GM18867 (cell line): ENCODE results near the gene MVB12A.

Experiments used
- ATAC-seq: cut with Tn5 transposase; IDR thresholded peaks from one replicate; pipeline ENCODE4 v1.9.1; 2021; ENCODE audit warnings: mild to moderate bottlenecking, moderate library complexity; ENCODE audit not compliant: unreplicated experiment

MVB12A gene

DNA sequence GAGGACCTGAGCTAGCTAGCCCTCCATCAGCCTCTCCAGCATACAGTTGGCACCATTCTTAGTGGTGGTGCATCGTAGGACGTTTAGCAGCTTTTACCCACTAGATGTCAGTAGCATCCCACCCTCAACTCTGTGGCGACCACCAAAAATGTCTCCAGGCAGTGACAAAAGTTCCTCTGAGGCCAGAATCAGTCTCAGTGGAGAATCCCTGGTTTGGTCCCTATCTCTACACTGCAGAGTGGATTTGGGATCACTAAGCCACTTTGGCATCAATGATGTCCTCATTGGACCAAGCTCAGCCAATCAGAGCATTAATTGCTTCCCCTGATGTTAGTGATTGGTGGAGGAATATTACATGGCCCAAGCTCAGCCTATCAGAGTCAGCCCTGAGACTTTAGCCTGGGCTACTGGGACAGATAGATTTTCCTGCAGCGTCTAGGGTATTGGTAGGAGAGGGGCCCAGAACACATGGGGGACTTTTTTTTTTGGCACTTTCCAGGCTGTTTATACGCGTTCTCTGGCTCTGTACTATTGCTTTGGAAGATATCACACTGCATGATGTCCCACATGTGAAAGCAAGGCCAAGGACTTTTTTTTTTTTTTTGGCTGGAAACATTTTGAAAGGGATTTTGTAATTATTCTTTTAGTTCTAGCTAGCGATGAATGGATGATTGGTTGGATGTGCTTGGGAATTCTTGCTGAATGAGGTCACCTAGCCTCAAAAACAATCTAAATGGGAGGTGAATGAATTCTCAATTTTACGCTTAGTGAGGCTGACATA lies 21.6 kb downstream of the MVB12A start:
- no peak for ATAC-seq

GRCh38 chr19:17445526-17446165 lies 25.8 kb downstream of the MVB12A start:
- no peak for ATAC-seq

GRCh38 chr19:17447704-17448130 lies 27.9 kb downstream of the MVB12A start:
- ATAC-seq = no peak

GRCh38 chr19:17448131-17448967 lies 28.5 kb downstream of the MVB12A start, which contains the start of gene TMEM221:
Gene TMEM221, minus strand, starts transcription at chr19:17448668. Its CDS starts 206 bp downstream, at chr19:17448462.
- ATAC-seq = no peak

DNA sequence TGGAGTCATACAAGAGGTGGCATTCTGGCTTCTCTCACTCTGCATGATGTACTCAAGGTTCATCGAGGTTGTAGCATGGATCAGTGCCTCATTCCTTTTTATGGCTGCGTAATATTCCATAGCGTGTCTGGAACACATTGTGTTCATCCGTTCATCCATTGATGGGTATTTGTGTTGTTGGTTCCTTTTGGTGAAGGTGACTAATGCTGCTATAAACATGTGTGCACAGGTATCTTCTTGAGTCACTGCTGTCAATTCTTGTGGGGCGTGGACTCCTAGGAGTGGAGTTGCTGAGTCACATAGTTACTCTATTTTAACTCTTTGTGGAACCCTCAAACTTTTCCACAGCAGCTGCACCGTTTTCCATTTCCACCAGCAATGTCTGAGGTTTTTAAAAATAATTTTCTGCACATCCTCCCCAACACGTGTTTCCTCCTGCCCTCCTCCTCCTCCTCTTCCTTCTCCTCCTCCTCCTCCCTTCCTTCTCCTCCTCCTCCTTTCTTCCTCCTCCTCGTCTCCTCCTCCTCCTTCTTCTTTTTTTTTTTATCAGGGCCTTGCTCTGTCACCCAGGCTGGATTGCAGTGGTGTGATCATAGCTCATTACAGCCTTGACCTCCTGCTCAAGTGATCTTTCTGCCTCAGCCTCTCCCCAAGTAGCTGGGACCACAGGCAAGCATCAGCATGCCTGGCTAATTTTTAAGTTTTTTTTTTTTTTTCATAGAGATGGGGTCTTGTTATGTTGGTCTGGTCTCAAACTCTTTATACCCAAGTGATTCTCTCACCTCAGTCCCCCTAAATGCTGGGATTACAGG lies 30.6 kb downstream of the MVB12A start:
- ATAC-seq = no peak

GRCh38 chr19:17451820-17452219 lies 32.0 kb downstream of the MVB12A start:
- no peak for ATAC-seq

DNA sequence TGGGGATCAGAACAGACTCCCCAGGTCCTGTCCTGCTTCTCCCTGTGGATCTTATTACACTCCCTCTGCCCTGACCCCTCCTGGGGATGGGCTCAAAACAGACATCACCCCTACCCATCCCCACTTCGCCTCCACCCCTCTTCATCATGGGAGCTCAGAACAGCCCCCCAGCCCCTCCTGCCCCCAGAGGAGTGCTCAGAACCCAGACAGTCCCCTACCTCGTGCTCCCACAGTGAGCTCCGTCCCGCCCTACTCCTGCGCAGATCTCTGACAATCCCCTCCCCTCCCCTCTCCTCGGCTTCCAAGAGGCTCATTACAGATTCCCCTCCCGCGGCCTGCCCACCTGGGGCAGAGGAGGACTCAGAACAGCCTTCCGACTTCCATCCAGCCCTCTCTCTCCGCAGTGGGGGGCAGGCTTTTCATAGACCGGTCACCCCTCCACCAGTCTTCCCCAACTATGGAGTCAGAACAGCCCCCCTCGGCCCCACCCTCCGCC lies 34.8 kb downstream of the MVB12A start:
- ATAC-seq = no peak

DNA sequence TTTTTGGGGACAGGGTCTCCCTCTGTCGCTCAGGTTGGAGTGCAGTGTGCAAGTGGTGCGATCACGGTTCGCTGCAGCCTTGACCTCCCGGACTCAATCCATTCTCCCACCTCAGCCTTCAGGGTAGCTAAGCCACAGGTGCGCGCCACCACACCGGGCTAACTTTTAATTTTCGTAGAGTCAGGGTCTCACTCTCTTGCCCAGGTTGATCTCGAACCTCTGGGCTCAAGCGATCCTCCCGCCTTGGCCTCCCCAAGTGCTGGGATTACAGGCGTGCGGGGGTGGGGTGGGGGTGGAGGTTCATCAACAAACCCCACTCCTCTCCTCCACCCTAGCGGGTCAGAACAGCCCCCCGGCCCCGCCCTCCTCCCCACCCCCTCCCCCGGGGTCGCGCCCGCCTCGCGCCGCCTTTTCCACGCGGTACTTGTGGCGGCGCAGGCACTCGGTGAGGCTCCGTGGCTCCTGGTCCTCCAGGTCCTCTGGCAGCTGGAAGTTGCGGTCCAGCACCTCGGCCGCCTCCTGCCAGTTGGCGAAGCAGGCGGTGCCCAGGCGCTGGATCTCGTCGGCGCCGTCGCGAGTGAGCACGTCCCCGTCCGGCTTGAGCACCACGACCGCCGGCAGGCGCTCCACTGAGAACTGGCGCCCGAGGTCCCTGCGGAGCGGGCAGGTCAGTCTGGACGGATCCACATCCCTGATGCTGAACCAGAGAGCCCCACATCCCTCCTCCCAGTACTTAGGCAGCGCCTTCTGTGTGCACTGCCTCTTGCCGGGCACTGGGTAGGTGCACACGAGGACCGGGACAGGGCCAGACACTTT lies 35.7 kb downstream of the MVB12A start:
- no peak for ATAC-seq

- no peak for ATAC-seq
Measured at GRCh38 chr19:17456127-17456526, 36.3 kb downstream of the MVB12A start.

DNA sequence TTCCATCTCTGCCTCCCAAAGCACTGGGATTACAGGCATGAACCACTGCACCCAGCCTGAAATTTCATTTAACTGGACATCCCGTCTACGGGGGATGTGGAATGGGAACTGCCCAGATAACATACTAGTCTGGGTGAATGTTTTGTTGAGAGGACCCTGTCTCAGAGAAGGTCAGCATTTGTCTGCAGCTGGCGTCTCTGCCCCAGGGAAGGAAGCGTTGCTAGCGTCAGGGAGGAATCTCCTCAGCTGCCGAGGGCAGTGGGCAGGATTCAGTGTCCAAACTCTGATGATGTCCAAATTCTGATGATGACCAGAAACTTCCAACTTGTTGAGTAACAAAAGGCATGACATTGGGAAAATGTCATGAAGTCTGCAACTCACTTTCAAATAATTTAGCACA lies 37.8 kb downstream of the MVB12A start:
- ATAC-seq = no peak

GRCh38 chr19:17458970-17459369 lies 39.1 kb downstream of the MVB12A start:
- no peak for ATAC-seq

GRCh38 chr19:17460372-17461230 lies 40.8 kb downstream of the MVB12A start, which contains the start of gene NXNL1:
Gene NXNL1, minus strand, starts transcription at chr19:17460926. Its CDS starts 57 bp downstream, at chr19:17460869.
- no peak for ATAC-seq

- ATAC-seq = no peak
Measured at GRCh38 chr19:17466487-17466850, 46.6 kb downstream of the MVB12A start.

DNA sequence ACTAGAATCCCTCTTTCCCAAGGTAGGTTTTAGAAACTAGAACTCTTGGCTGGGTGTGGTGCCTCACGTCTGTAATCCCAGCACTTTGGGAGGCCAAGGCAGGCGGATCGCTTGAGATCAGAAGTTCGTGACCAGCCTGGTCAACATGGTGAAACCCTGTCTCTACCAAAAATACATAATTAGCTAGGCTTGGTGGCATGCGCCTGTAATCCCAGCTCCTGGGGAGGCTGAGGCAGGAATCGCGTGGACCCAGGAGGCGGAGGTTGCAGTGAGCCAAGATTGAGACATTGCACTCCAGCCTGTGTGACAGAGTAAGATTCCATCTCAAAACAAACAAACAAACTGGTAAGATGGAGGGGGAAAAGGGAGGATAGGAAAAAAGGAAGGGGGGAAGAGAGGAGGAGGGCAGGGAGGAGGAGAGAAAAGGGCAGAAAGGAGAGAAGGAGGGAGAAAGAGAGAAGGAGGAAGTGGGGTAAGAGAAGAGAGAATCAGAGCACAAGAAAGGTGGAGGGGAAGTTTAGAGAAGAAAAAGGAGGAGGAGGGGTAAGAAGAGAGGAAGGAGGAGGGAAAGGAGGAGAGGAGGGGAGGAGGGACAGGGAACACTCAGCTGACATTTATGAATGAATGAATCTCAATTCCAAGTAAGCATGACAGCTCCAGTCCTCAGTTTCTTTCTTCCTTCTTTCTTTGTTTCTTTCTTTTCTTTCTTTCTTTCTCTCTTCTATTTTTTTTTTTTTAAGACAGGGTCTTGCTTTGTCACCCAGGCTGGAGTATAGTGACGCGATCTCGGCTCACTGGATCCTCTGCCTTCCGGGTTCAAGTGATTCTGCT lies 47.8 kb downstream of the MVB12A start:
- ATAC-seq = no peak

- ATAC-seq = no peak
Measured at GRCh38 chr19:17468302-17469091, 48.6 kb downstream of the MVB12A start.

DNA sequence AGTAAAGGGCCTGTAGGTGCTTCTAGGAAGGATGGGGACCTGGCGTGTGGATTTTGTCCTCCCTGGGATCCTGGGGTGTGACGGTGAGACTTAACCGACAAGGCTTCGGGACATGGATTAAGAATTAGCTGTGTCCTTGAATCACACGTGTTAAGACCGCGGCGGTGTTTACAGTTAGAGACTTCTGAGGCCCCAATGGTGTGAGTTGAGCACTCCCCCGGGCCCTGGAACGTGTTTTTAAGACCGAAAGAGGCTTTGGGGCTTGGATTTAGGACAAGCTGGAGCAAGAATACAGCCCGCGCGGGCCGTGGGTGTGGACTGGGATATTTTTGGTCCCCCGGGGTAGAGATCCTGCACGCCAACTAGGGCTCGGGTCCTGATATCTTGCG lies 49.2 kb downstream of the MVB12A start:
- no peak for ATAC-seq

- peak; percentile 59 for ATAC-seq
Measured at GRCh38 chr19:17469481-17470067, 49.7 kb downstream of the MVB12A start.
